NT2/D1 (cell line): ENCODE measurements around the gene METTL1.

Source experiments
- SUZ12 ChIP-seq: IDR thresholded peaks from 2 replicates; pipeline ENCODE4 v1.6.1; 2011; ENCODE audit not compliant: insufficient read length, insufficient read depth; ENCODE audit errors: extremely low read depth
- YY1 ChIP-seq: IDR thresholded peaks from 2 replicates; pipeline ENCODE4 v1.6.1; 2011; ENCODE audit not compliant: insufficient read length, insufficient read depth
- ZNF274 ChIP-seq: IDR thresholded peaks from 2 replicates; pipeline ENCODE4 v1.6.1; 2011; ENCODE audit warnings: mild to moderate bottlenecking, low read depth, low read length

DNA sequence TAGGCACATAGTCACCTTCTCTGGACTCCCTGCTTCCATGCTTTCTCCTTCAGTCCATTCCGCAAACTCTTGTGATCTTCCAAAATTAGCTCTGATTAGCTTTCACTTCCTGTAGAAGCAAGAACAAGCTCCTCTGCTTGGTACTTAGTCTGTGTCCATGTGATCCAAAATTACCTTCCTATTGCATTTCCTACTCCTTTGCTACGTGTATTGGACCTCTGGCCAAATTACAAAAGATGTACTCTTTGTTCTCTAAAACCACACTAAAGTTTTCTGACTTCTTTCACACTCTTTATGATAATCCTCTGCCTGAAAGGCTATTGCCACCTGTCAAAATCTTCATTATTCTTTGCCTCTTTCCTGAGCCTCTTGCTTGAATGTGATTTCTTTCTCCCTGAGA lies 9.9 kb upstream of the METTL1 start:
- TF ChIP-seq ZNF274 (no peak), SUZ12 (no peak), YY1 (no peak)
